Measurements from ENCODE around the gene CFAP126.
A peak's percentile ranks its signal among the peaks of the same experiment; 100 is the strongest.
"Not testable (repeated sequence)": the region's sequence is repeated elsewhere in the genome, so short reads cannot be mapped to it uniquely, and the experiment has no call there.

Gene CFAP126, protein sequence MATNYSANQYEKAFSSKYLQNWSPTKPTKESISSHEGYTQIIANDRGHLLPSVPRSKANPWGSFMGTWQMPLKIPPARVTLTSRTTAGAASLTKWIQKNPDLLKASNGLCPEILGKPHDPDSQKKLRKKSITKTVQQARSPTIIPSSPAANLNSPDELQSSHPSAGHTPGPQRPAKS

DNA sequence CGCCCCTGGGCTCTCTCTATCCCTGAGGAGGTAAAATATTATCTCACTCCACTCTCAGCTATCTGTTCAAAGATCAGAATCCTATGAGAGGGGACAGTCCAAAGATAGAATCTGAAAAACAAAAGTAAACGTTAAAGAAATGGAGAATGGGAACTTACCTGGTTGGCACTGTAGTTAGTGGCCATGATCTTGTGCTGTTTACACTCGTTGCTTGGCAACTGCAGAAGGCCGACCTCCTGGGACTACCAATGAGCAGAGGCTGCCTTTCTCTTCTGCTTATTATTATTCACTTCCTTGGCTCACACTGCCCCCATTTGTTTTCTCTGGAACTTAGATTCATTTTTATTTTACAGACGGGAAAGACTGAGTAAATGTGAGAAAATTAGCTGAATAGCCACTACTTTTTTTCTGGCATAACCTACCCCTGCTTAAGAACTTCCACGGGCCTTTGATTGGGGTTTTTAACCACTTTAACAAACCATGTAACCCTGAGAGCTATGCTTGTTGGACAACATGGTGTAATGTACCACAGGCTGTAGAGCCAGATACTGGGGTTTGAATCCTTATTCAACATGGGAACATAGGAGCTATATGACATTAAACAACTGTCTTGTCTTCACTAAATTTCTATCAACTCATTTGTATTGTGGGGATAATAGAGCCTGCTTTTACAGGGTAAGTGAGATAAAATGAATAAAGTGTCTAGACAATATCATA, at the start of gene CFAP126:
Gene CFAP126 (minus strand): TSS at position 193 of the 717 bp plus-strand sequence. CDS start 8 bp downstream, at position 185.
- H3K4me3 ChIP-seq (ENCODE audit: low read length): no peak within 1 kb of the TSS
- TF ChIP-seq, protein P1, sequence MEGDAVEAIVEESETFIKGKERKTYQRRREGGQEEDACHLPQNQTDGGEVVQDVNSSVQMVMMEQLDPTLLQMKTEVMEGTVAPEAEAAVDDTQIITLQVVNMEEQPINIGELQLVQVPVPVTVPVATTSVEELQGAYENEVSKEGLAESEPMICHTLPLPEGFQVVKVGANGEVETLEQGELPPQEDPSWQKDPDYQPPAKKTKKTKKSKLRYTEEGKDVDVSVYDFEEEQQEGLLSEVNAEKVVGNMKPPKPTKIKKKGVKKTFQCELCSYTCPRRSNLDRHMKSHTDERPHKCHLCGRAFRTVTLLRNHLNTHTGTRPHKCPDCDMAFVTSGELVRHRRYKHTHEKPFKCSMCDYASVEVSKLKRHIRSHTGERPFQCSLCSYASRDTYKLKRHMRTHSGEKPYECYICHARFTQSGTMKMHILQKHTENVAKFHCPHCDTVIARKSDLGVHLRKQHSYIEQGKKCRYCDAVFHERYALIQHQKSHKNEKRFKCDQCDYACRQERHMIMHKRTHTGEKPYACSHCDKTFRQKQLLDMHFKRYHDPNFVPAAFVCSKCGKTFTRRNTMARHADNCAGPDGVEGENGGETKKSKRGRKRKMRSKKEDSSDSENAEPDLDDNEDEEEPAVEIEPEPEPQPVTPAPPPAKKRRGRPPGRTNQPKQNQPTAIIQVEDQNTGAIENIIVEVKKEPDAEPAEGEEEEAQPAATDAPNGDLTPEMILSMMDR (conservative IDR thresholded peaks at IDR 0.05; ENCODE audit: low read depth, low read length): no peak
- peak; percentile 33 for DNase-seq (ENCODE audit: low read depth)

DNA sequence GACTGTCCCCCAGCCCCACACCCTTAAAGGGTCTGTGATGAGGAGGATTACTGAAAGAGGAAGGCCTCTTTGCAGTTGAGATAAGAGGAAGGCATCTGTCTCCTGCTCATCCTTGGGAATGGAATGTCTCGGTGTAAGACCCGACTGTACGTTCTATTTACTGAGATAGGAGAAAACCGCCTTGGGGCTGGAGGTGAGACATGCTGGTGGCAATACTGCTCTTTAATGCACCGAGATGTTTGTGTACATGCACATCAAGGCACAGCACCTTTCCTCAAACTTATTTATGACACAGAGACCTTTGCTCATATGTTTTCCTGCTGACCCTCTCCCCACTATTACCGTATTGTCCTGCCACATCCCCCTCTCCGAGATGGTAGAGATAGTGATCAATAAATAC, 45.4 kb upstream of the CFAP126 start:
- DNase-seq (ENCODE audit: low read depth); H3K4me3 ChIP-seq (ENCODE audit: low read length): not testable (repeated sequence)

DNA sequence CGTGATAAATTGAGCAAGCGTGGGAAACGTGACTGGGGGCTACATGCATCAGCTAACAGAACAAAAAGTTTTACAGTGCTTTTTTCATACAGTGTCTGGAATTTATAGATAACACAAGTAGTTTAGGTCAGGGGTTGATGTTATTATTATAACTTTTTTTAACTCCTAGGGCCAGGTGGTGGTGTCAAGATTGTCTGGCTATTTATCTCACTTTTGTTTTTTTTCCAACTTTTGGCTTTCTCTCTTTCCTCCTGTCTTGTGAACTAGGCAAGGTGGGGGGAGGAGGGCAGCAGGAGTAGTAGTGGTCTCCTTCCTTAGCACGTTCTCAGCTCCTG, 42.9 kb upstream of the CFAP126 start:
- not testable (repeated sequence) for DNase-seq (ENCODE audit: low read depth); H3K4me3 ChIP-seq (ENCODE audit: low read length)

DNA sequence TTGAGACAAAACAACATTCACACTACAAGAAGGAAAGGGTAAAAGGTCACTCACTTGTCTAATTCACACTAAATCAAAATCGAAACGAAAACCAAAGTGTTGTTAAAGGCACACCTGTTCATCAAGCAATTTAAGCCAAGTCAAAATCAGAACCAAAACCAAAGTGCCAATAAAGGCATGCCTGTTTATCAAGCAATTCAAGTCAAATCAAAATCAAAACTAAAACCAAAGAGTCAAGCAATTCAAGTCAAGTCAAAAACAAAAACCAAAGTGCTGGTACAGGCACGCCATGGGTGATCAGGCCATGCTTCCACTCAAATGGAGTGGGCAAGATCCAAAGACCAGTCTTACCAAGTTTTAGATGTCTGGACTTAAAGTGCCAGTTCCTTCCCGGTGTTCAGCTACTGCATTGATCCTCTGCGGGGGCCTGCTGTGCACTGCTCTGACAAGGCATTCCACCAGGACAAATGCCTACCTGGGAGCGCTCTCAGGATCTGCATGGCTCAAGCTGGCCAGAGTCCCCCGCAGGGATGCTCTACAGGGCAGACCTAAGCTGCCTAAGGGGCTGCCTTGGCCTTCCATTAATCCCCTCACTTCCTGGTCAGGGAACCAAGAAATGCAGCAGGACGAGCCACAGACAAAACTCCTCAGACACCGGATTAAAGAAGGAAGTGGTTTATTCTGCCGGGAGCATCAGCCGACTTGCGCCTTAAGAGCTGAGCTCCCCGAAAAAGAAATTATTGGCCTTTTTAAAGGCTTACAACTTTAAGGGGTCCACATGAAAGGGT, 42.4 kb upstream of the CFAP126 start:
- not testable (repeated sequence) for DNase-seq (ENCODE audit: low read depth); H3K4me3 ChIP-seq (ENCODE audit: low read length)

DNA sequence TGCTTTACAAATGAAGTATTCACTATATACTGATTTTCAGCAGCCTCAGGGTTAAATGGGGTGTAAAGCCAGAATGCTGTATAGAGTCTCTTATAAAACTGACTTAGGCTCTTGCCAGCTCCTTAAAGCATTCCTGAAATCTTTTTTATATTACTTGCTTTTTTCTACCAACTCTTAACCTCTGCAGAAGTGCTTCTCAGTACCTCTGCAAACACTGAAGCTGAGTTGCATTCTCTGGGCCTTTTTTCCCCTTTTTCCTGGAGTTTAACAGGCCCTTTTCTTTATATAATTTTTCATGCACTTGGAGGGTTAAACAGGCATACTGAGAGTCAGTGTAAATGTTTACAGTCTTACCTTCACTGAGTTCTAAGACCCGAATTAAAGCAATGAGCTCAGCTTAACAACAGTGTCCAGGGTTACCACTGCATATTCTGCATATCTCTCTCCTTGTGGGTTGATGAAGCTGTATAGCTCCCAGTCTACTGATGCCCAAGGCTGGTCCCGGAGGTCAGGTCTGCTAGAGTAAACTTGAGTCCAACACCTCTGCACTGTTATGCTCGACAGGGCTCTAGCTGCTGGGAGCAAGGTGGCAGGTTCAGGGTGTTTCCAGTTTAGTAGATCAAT, 40.9 kb upstream of the CFAP126 start:
- DNase-seq (ENCODE audit: low read depth): no peak
- TF ChIP-seq, protein P1 (conservative IDR thresholded peaks at IDR 0.05; ENCODE audit: low read depth, low read length): no peak
- no peak overlapping the region for H3K4me3 ChIP-seq (ENCODE audit: low read length)

DNA sequence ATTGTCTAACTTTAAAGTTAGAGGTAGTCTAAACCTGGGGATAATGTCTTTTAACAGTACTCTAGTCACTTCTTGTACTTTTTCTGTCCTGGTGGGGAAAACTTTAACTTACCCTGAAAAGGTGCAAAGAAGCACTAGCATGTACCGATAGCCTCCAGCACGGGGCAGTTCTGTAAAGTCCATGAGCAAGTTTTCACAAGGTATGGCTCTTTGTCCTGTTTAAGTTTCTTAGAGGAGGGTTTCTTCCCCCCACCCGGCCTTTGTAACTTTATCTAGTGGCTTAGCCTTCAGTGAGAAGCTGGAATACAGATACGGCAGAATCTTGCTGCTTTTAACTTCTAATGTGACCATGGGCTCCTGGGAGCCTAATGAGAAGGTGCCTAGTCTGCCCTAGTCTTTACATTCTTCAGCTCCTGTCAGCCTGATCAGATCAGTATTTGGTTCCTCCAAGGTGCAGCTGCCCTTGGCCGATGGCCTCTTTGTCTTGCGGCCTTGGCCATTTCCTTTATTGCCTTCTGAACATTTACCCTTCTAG, 39.8 kb upstream of the CFAP126 start:
- TF ChIP-seq, protein P1 (conservative IDR thresholded peaks at IDR 0.05; ENCODE audit: low read depth, low read length): no peak
- DNase-seq (ENCODE audit: low read depth): no peak
- H3K4me3 ChIP-seq (ENCODE audit: low read length): no peak overlapping the region

DNA sequence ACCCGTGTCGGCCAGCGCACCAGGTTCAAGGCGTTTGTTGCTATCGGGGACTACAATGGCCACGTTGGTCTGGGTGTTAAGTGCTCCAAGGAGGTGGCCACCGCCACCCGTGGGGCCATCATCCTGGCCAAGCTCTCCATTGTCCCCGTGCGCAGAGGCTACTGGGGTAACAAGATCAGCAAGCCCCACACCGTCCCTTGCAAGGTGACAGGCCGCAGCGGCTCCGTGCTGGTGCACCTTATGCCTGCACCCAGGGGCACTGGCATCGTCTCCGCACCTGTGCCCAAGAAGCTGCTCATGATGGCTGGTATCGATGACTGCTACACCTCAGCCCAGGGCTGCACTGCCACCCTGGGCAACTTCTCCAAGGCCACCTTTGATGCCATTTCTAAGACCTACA, 38.9 kb upstream of the CFAP126 start:
- not testable (repeated sequence) for DNase-seq (ENCODE audit: low read depth); H3K4me3 ChIP-seq (ENCODE audit: low read length)

DNA sequence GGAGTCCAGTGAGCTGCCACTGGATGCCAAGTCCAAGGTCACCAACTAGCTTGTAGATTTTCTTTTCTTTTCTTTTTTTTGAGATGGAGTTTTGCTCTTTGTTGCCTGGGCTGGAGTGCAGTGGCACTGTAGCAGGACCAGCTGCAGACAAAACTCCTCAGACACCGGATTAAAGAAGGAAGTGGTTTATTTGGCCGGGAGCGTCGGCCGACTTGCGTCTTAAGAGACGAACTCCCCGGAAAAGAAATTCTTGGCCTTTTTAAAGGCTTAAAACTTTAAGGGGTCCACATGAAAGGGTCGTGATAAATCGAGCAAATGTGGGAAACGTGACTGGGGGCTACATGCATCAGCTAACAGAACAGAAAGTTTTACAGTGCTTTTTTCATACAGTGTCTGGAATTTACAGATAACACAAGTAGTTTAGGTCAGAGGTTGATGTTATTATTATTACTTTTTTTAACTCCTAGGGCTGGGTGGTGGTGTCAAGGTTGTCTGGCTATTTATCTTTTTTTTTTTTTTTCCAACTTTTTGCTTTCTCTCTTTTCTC, 36.4 kb upstream of the CFAP126 start:
- no peak for DNase-seq (ENCODE audit: low read depth)
- TF ChIP-seq, protein P1 (conservative IDR thresholded peaks at IDR 0.05; ENCODE audit: low read depth, low read length): no peak
- no peak overlapping the region for H3K4me3 ChIP-seq (ENCODE audit: low read length)
